GM12891 (cell line): ENCODE results near the gene TSPAN16.

Experiments
- POLR2A ChIP-seq: IDR thresholded peaks from 2 replicates; pipeline ENCODE4 v1.6.1; 2011; ENCODE audit warnings: low read depth, low read length, control low read depth
- POLR2AphosphoS5 ChIP-seq: IDR thresholded peaks from 2 replicates; pipeline ENCODE4 v1.6.1; 2011; ENCODE audit warnings: low read depth, low read length, control low read depth
- TAF1 ChIP-seq: IDR thresholded peaks from 2 replicates; pipeline ENCODE4 v1.6.1; 2011; ENCODE audit warnings: low read depth, low read length, control low read depth

GRCh38 chr19:11364296-11364904 lies 68.4 kb downstream of the TSPAN16 start:
- no peak for TF ChIP-seq POLR2A
- TF ChIP-seq POLR2AphosphoS5 = no peak
- no peak for TF ChIP-seq TAF1
